Gastroesophageal sphincter (tissue), 4 donors: ENCODE measurements around the gene SHISA7. TPM values are rescaled to one million over a fixed set of nuclear protein-coding genes. Genes with fewer than 3 reads are reported as not detected.
"Not testable (repeated sequence)": the region's sequence is repeated elsewhere in the genome, so short reads cannot be mapped to it uniquely, and the experiment has no call there.

ENCODE experiments used
- ATAC-seq: fragments of 150-250 bp; one replicate; pipeline ENCODE4 v1.9.1; 2016; ENCODE audit warnings: mild to moderate bottlenecking, moderate library complexity
- H3K27ac ChIP-seq, 4 donors: fragments of 200-600 bp; sonication (generic) in 3 of 4; 1 replicate in 3 of 4; 2 replicates in 1 of 4; pipeline ENCODE4 v1.5.1; 2016 to 2019
- H3K27me3 ChIP-seq: fragments of 200-600 bp; sonication (generic); one replicate; pipeline ENCODE4 v1.5.1; 2019
- H3K36me3 ChIP-seq, 2 donors: fragments of 200-600 bp; sonication (generic); one replicate each; pipeline ENCODE4 v1.5.1; 2019; ENCODE audit warnings: control low read depth in 1 of 2
- H3K4me1 ChIP-seq, 3 donors: fragments of 200-600 bp; sonication (generic); 1 replicate in 2 of 3; 2 replicates in 1 of 3; pipeline ENCODE4 v1.5.1; 2016 to 2019; ENCODE audit warnings: control low read depth in 2 of 3
- H3K4me3 ChIP-seq, 2 donors: fragments of 200-600 bp; sonication (generic); one replicate each; pipeline ENCODE4 v1.5.1; 2019; ENCODE audit warnings: mild to moderate bottlenecking in 1 of 2, moderate library complexity in 1 of 2
- H3K9me3 ChIP-seq, 3 donors: fragments of 200-600 bp; sonication (generic); one replicate each; pipeline ENCODE4 v1.5.1; 2017 to 2019; ENCODE audit warnings: control low read depth in 2 of 3
- CTCF ChIP-seq, 4 experiments: fragments of 200-600 bp in 2 of 4; fragments of 450-650 bp in 2 of 4; sonication (generic) in 1 of 4; IDR thresholded peaks; one replicate each; pipeline ENCODE4 v1.5.1; 2017 to 2019; ENCODE audit warnings: antibody characterized with exemption in 4 of 4, mild to moderate bottlenecking in 2 of 4, moderate library complexity in 2 of 4
- EP300 ChIP-seq: sonication (generic); formaldehyde crosslinking; IDR thresholded peaks from one replicate; pipeline ENCODE4 v1.6.1; 2017; ENCODE audit warnings: antibody characterized with exemption, mild to moderate bottlenecking
- POLR2A ChIP-seq, 2 donors: fragments of 450-650 bp; IDR thresholded peaks; one replicate each; pipeline ENCODE4 v1.6.1; 2017; ENCODE audit warnings: antibody characterized with exemption in 2 of 2, mild to moderate bottlenecking in 2 of 2, moderate library complexity in 1 of 2
- POLR2AphosphoS5 ChIP-seq: sonication (generic); formaldehyde crosslinking; IDR thresholded peaks from one replicate; pipeline ENCODE4 v1.6.1; 2017; ENCODE audit warnings: antibody characterized with exemption
- WGBS, 2 donors: methylation state at CpG; one replicate each; pipeline ENCODE4 v1.1.5; 2018; ENCODE audit warnings: low coverage in 1 of 2; 5-methylcytosine and 5-hydroxymethylcytosine counted together
- total RNA-seq, 4 donors: library from RNA; depleted of rRNA; stranded (reverse); fragments of >200 nt; gene quantifications; one replicate each; pipeline ENCODE4 v1.1.0, GENCODE V29; 2016

The SHISA7 gene
- total RNA-seq, 4 donors from 2014 or later: not detected

GRCh38 chr19:55451965-55452748, 9.1 kb upstream of the SHISA7 start:
- Histone ChIP-seq H3K4me3 (peak overlapping the region in 1 of 2 donors; percentile 33), H3K36me3 (peaks cover 0 to 25% of the 10 kb centered on the region in 2 donors), H3K27ac (no peak overlapping the region), H3K27me3 (peaks cover 46% of the 10 kb centered on the region), H3K4me1 (peaks cover 0 to 25% (median 14%) of the 10 kb centered on the region in 3 donors), H3K9me3 (no peaks in the 10 kb centered on the region)
- 0% methylated on average over 5 of the region's 57 CpGs; no CpG with 5 or more reads in 1 of the 2 donors for WGBS, 2 donors
- no peak for ATAC-seq
- TF ChIP-seq EP300 (no peak), POLR2A (IDR thresholded peaks at IDR 0.05) (no peak), POLR2AphosphoS5 (no peak), CTCF (IDR thresholded peaks at IDR 0.05) (no peak)

GRCh38 chr19:55451163-55451964, 8.3 kb upstream of the SHISA7 start:
- TF ChIP-seq EP300 (no peak), POLR2A (IDR thresholded peaks at IDR 0.05) (no peak), POLR2AphosphoS5 (no peak)
- WGBS, 2 donors: 2 to 4% methylated on average over 11 to 12 of the region's 80 CpGs
- Histone ChIP-seq H3K36me3 (peaks cover 0 to 18% of the 10 kb centered on the region in 2 donors), H3K9me3 (no peaks in the 10 kb centered on the region), H3K4me3 (peak overlapping the region in 1 of 2 donors; percentile 25), H3K27me3 (peaks cover 54% of the 10 kb centered on the region), H3K27ac (no peak overlapping the region), H3K4me1 (peaks cover 0 to 25% (median 14%) of the 10 kb centered on the region in 3 donors)
- ATAC-seq: no peak

GRCh38 chr19:55449469-55449868, 6.4 kb upstream of the SHISA7 start:
- H3K9me3 ChIP-seq: no peaks in the 10 kb centered on the region
- H3K27me3 ChIP-seq: peaks cover 72% of the 10 kb centered on the region
- 41% methylated on average over 5 of the region's 16 CpGs; no CpG with 5 or more reads in 1 of the 2 donors for WGBS, 2 donors
- no peak overlapping the region for H3K27ac ChIP-seq
- ATAC-seq: no peak
- TF ChIP-seq POLR2AphosphoS5: no peak
- TF ChIP-seq CTCF (IDR thresholded peaks at IDR 0.05): no peak
- TF ChIP-seq POLR2A (IDR thresholded peaks at IDR 0.05): no peak
- no peak for TF ChIP-seq EP300
- H3K4me3 ChIP-seq: no peak overlapping the region
- no peaks in the 10 kb centered on the region for H3K36me3 ChIP-seq
- H3K4me1 ChIP-seq: peaks cover 0 to 25% (median 14%) of the 10 kb centered on the region in 3 donors

GRCh38 chr19:55448175-55448490, 5.0 kb upstream of the SHISA7 start:
- H3K27me3 ChIP-seq: peaks cover 85% of the 10 kb centered on the region
- not testable (repeated sequence) for H3K9me3 ChIP-seq, H3K36me3 ChIP-seq, H3K4me3 ChIP-seq, H3K27ac ChIP-seq, ATAC-seq
- WGBS, 2 donors: 69% methylated on average over 2 of the region's 5 CpGs; no CpG with 5 or more reads in 1 of the 2 donors
- H3K4me1 ChIP-seq: peaks cover 0 to 28% (median 14%) of the 10 kb centered on the region in 3 donors

GRCh38 chr19:55447421-55448174, 4.5 kb upstream of the SHISA7 start:
- WGBS, 2 donors: 56% methylated on average over 3 of the region's 16 CpGs; no CpG with 5 or more reads in 1 of the 2 donors
- peaks cover 86% of the 10 kb centered on the region for H3K27me3 ChIP-seq
- H3K27ac ChIP-seq: no peak overlapping the region
- H3K4me3 ChIP-seq: no peak overlapping the region
- no peaks in the 10 kb centered on the region for H3K36me3 ChIP-seq
- TF ChIP-seq CTCF (IDR thresholded peaks at IDR 0.05): no peak
- TF ChIP-seq POLR2A (IDR thresholded peaks at IDR 0.05): no peak
- no peak for TF ChIP-seq EP300
- no peak for TF ChIP-seq POLR2AphosphoS5
- H3K9me3 ChIP-seq: no peaks in the 10 kb centered on the region
- peaks cover 0 to 28% (median 14%) of the 10 kb centered on the region in 3 donors for H3K4me1 ChIP-seq
- no peak for ATAC-seq
